GM18520 (cell line): ENCODE results near the gene KLRC3.
"Not testable (repeated sequence)": the region's sequence is repeated elsewhere in the genome, so short reads cannot be mapped to it uniquely, and the experiment has no call there.

Experiments used
- ATAC-seq: cut with Tn5 transposase; IDR thresholded peaks from one replicate; pipeline ENCODE4 v1.9.1; 2021; ENCODE audit not compliant: unreplicated experiment

Gene KLRC3

DNA sequence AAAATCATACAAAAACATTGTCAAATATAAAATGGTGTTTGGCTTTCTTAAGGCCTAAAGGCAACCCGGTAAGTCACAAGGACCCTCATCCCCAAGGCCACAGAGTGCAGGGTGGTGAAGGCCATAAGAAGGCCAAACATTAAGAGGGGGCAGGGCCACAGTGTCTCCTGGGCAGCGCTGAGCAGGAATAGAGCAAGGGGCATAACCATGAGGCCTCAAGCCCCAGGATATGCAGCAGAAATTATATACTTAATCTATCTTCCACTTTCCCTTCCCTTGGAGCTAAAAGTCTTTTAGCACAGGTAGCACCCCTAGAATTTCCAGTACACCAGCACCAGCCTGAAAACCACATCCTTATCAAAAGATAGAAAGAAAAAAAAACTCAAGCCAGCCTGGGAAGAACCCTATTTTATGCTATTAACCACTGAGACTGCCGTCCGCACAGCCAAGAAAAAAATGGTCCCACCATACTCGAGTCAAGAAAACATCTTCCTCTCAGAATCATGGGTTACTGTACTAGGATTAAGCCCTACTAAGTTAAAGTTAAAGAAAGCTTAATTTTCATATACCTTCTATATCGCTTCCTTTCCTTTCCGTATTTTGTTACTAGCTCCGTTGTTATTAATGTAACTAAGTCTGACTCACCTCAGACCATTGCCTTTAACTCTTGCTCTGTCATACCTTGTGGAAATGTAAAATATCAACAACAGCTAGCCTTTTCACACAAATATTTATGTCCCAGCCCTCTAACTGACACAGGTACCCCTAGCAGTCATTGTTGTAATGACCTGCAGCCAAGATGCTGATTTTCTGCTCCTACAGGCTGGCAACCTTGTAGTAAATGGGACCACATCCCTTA is 50.6 kb downstream of the KLRC3 start:
- no peak for ATAC-seq

DNA sequence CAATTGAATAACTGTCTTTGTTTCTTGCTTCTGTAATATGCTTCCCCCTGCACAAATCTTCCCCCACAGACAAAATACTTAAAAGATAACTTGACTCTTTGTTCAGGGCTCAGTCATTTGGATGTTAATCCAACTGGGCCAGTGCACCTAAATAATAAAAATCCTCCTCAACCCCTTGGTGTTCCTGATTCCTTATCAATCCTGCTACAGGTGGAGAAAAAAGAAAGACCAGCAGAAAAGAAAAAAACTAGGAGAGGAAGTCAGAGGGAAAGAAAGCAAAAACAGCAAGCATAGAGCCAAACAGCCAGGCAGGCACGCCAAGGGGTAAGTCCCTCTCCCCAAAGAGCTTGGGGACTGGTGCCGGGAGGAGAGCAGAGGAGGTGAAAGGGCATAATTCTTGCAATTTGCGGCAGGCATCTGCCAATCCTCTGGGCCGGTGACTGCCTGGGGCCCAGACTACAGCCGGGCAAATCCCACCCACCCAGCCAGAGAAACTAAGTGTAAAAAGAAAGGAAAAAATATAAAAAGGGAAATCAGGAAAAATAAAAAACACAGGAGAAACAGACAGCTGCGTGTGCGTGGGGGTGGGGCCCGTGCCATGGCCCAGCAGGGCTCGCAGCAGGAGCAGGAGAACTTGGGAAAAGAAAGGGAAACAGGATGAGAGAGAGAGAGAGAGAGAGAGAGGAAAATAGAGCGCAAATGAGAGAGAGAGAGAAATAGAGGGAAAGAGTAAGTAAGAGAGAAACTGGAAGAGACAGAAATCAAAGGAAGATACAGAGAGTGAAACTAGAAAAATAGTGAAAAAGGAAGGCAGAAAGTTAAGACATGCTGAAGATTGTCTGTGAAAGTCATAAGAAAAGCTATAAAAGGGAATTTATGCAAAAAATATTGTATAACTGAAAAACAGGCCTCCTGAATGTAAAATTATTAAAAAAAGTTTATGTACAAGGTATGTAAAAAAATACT is 51.9 kb downstream of the KLRC3 start:
- ATAC-seq = no peak

DNA sequence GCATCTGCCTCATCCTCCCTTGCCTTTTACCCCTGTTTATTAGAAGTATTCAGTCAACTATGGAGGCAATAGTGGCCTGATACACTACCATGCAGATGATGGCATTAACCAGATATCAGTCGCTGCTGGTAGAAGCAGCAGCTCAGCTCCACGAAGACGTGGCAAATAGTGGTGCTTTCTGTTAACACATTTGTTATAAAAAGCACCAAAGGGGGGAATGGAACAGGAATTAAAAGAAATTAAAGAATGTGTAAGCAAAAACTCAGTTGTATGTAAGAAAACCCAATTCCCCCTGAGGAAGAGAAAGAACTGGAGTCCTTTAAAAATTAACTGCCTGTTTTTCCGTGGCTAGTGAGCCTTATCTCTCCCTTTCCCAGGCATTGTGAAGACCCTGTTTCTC is 52.7 kb downstream of the KLRC3 start:
- ATAC-seq = not testable (repeated sequence)

DNA sequence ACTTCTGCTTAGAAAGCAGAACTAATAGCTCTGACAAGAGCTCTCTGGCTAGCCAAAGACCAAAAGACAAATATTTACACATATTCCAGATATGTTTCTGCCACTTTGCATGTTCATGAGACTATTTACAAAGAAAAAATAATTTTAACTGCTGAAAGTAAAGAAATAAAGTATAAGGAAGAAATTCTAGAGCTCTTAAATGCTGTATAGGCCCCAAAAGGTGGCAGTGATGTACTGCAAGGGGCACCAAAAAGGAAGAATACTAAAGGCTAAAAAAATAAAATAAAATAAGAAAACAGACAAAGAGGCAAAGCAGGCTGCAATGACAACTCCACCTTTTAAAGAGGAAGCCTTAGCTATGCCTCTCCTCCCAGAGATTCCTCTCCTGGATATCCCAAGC is 53.5 kb downstream of the KLRC3 start:
- no peak for ATAC-seq

DNA sequence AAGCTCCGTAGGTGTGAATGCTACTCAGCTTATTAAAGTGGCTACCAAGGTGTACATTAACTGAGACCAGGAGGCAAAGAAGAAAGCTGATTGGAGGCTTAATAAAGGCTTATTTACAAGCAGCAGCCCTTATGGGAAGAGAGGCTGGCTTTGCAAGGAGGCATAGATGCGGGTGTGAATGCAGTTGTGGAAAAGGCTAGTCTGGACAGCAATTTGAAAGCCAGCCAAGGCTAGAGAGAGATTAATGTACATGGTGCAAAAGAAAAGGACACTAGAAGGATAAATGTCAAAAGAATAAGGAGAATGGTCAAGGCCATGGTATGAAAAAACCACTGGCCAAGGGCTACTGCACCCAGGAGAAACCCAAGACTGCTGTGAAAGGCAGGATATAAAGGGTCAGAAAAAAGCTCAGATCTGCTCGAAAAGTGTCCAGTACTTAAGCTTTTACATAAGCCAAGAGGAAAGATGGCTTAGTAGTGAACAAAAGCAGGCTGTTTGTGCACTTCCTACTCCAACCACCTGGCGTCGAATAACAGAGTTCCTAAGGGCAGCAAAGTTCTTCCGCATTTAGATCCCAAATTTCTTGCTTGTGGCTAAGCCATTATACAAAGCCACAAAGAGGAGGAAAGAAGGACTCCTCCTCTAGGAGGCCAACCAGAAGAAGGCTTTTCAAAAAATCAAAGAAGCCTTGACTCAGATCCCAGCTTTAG is 54.5 kb downstream of the KLRC3 start:
- ATAC-seq = no peak

DNA sequence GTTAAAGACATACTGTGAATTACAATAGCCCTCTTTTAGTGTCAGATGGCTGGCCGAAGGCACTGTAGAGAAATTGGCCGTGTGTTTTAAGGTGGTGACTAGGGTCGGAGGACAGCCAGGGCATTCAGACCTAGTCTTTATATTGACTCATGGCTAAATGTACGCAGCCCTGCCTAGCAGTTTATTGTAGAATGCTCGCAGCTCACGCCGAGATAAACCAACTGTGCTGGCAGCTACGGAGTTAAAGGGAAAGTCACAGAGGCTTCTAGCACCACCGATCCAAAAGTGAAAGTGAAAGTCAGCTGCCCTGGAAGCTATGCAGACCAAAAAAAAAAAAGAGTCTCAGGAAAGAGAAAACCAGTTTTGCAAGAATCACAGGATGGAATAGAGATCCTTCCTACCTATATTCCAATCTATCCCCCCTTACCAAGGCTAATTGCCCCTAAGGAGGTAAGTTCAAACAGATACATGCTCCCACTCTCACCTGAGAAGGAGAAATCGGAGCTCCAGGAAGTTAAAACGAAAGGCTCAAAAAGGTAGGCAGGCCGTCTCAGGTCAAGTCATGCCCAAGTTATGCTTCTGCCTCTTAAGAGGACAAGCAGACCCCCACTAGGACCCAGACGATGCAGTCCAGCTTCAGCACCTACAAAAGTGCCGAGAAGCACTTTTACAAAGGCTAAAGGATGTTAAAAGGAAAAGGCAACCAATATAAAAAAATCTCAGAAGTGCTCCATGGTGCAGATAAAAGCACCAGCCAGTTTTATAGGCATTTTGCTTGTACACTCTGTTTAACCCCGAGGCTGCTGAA is 55.4 kb downstream of the KLRC3 start:
- ATAC-seq = peak; percentile 39

DNA sequence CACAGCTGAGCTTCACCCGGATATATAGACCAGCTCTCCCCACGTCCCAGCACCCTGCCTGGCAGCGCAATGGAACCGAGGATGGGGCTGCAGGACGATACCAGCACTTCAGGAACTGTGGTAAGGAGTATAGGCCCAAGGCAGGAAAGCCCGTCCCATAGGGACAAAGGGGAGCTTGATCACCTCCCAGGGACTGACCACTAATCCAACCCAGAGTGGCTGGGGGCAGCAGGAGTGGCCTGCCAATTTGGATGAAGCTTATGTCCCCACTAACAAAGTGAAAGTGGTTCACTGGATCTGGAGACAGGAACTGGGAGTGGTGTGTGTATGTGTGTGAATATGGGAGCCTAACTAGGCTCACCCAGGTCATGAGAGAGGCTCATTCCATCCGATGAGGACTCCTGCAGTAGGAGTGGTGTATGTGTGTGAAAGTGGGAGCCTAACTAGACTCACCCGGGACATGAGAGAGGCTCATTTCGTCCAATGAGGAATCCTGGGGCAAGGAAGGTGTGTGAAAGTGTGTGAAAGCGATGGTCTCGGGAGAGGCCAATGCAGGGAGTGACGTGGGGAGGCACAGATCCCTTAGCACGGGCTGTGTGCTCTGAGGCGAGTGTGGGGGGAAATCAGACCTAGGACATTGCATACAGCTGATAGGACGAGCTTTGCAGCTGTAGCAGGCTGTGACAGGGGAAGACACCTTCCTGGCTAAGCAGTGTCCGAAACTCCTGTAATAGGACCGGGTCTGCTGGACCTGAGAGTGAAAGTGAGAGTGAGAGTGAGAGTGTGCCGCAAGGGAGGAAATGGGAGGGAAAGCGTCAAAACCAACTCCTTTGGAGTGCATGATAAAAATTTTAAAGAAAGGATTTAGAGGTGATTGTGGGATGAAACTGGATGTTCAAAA is 56.2 kb downstream of the KLRC3 start:
- ATAC-seq = peak; percentile 63

DNA sequence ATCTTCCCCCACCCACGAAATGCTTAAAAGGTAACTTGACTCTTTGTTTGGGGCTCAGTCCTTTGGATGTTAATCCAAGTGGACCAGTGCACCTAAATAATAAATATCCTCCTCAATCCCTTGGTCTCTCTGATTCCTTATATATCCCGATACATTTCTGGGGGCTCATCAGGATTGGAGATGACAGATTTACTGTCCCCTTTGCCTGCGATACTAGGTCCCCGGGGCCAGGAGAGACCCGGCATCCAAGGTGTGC is 56.8 kb downstream of the KLRC3 start:
- ATAC-seq = no peak

DNA sequence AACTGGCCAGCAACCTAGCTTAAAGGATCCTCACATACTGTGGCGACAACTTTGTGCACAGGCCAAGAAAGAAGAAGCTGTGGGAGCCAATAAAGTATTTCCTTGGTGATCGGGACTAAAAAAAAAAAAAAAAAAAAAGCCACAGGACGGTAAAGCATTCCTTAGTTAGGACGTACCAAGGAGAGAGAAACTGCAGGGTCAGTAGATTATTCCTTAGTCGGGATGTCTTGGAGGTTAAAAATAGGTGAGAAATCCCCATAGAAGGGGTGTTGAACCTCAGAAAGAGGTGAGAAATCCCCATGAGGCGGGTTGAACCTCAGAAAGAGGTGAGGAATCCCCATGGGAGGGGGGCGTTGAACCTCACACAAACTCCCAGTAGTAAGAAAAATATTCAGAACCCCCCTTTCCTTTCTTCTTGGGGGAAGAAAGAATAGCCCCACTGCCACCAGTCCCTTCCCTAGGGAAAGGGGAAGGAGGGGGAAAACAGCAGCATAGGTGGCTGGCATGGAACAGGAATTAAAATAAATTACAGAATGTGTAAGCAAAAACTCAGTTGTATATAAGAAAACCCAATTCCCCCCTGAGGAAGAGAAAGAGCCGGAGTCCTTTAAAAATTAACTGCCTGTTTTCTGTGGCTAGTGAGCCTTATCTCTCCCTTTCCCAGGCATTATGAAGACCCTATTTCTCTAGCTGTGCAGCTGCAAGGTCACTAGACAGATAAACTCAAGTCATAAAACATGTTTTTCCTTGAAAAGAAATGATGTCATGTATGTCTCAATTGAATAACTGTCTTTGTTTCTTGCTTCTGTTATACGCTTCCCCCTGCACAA is 57.4 kb downstream of the KLRC3 start:
- ATAC-seq = no peak

DNA sequence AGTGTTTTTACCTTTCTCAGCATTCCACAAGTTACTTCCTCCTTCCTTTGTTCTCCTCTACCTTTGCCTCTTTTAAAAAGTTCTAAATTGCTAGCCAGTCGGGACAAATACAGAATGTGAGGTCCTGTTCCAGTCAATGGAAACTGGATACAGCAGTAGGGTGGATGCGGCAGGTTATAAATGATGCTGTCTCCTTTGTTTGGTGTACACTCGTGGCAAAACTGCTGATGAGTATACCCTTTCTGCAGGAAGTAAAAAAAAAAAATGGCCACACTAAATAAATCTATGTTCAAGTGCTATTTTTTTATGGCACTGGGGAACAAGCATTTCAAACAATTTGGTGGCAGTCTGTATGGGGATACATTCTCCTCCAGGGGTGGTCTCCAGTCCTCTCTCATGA is 58.1 kb downstream of the KLRC3 start:
- no peak for ATAC-seq
